KMS-11 (cell line): ENCODE results near the gene RLIM.

ENCODE experiments used
- H2AFZ ChIP-seq: fragments of 200-600 bp; sonication (generic); 2 replicates; pipeline ENCODE4 v1.6.1; 2016; ENCODE audit warnings: antibody characterized with exemption, mixed run types, low read depth
- H3K27ac ChIP-seq: fragments of 200-600 bp; sonication (generic); 2 replicates; pipeline ENCODE4 v1.6.1; 2016; ENCODE audit warnings: mild to moderate bottlenecking, mixed run types
- H3K27me3 ChIP-seq: fragments of 200-600 bp; sonication (generic); 2 replicates; pipeline ENCODE4 v1.6.1; 2017; ENCODE audit warnings: mild to moderate bottlenecking, low read depth, mixed run types, moderate library complexity; ENCODE audit not compliant: insufficient read depth
- H3K36me3 ChIP-seq: fragments of 200-600 bp; sonication (generic); 2 replicates; pipeline ENCODE4 v1.6.1; 2017; ENCODE audit warnings: mild to moderate bottlenecking, mixed run types; ENCODE audit not compliant: insufficient read depth
- H3K4me1 ChIP-seq: fragments of 200-600 bp; sonication (generic); 2 replicates; pipeline ENCODE4 v1.6.1; 2016; ENCODE audit warnings: mild to moderate bottlenecking, low read depth, mixed run types; ENCODE audit not compliant: poor library complexity, severe bottlenecking
- H3K4me2 ChIP-seq: fragments of 200-600 bp; sonication (generic); 2 replicates; pipeline ENCODE4 v1.7.0; 2016; ENCODE audit warnings: mild to moderate bottlenecking, mixed run types
- H3K4me3 ChIP-seq: fragments of 200-600 bp; sonication (generic); IDR thresholded peaks from 2 replicates; pipeline ENCODE4 v1.6.1; 2017; ENCODE audit warnings: low read depth, low read length, mixed read lengths; ENCODE audit not compliant: insufficient read depth
- H3K79me2 ChIP-seq: fragments of 200-600 bp; sonication (generic); 2 replicates; pipeline ENCODE4 v1.6.1; 2016; ENCODE audit warnings: low read depth, mixed run types; ENCODE audit not compliant: insufficient read depth
- H3K9ac ChIP-seq: fragments of 200-600 bp; sonication (generic); 2 replicates; pipeline ENCODE4 v1.6.1; 2016; ENCODE audit warnings: mild to moderate bottlenecking, mixed run types
- H4K20me1 ChIP-seq: fragments of 200-600 bp; sonication (generic); 2 replicates; pipeline ENCODE4 v1.6.1; 2016; ENCODE audit warnings: mild to moderate bottlenecking, mixed run types; ENCODE audit not compliant: insufficient read depth
- CTCF ChIP-seq: fragments of 200-600 bp; sonication (generic); conservative IDR thresholded peaks from 2 replicates; pipeline ENCODE4 v1.6.1; 2017; ENCODE audit warnings: low read depth, mild to moderate bottlenecking, antibody characterized with exemption, low read length, moderate library complexity, mixed read lengths

The RLIM gene

GRCh38 chrX:74536152-74536831, 78.1 kb downstream of the RLIM start:
- no peak for TF ChIP-seq CTCF
- Histone ChIP-seq H3K4me2 (peak overlapping the region; percentile 63), H2AFZ (peak overlapping the region; percentile 82), H4K20me1 (no peaks in the 10 kb centered on the region), H3K9ac (peak overlapping the region; percentile 27; the same call in 1 of the 2 replicates), H3K79me2 (no peaks in the 10 kb centered on the region), H3K27me3 (no peaks in the 10 kb centered on the region), H3K36me3 (no peaks in the 10 kb centered on the region), H3K27ac (no peak overlapping the region), H3K4me3 (no peak overlapping the region), H3K4me1 (no peaks in the 10 kb centered on the region)

DNA sequence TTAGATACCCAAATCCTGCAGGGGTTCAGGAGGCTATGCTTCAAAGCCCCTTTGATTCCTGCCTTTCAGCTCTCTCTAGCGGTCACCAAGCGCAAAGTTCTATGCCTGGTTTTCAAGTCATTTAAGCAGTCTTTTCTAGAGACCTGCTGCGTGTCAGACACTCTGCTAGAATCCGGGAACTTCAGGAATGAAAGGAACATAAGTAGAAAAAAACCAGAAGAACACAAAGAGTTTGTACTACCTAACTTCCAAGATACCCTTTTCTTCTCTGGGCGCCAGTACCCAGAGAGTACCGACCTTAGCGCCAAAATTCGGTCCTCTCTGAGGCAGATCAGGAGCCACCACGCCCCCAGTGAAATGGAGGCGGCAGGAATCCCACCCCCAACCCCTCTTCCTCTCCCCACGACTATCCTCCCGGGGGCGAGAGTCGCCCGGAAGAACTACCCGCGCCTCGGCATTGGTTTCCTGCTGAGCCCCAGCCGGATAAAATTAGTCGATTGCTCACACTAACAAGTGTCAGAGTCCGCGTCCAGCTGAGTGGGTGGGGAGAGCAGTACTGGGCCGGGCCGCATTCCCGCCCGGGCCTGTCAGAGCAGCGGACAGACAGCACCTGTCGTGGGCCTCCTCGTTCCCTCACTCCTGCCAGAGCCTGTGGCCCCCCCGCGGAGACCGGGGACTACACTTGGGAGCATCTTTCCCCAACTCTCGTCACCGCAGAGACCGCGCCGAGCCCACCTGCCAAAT, 78.8 kb downstream of the RLIM start:
- Histone ChIP-seq H2AFZ (peak overlapping the region; percentile 82), H3K36me3 (no peaks in the 10 kb centered on the region), H3K79me2 (no peaks in the 10 kb centered on the region), H3K9ac (peak overlapping the region; percentile 27; the same call in 1 of the 2 replicates), H3K27ac (no peak overlapping the region), H3K4me1 (no peaks in the 10 kb centered on the region), H3K4me3 (no peak overlapping the region), H3K4me2 (peak overlapping the region; percentile 63), H3K27me3 (no peaks in the 10 kb centered on the region), H4K20me1 (no peaks in the 10 kb centered on the region)
- peak; percentile 28; the same call in 1 of the 2 replicates for TF ChIP-seq CTCF
